ENCODE measurements around the gene VIT. TPM values are rescaled to one million over a fixed set of nuclear protein-coding genes. Genes with fewer than 3 reads are reported as not detected.
"Not testable (repeated sequence)": the region's sequence is repeated elsewhere in the genome, so short reads cannot be mapped to it uniquely, and the experiment has no call there.

VIT gene
- total RNA-seq, 1 donor from 2014 or later = not detected

GRCh38 chr2:36812196-36812595, 115.7 kb downstream of the VIT start:
- no peaks in the 10 kb centered on the region for H3K9me3 Mint-ChIP-seq
- no peak overlapping the region for H3K4me3 Mint-ChIP-seq
- intact Hi-C loops (cut with micrococcal nuclease) = no loop called here
- no peaks in the 10 kb centered on the region for H3K27me3 Mint-ChIP-seq (ENCODE audit: insufficient read depth)
- no peaks in the 10 kb centered on the region for H3K4me1 Mint-ChIP-seq (ENCODE audit: low read depth)
- H3K36me3 Mint-ChIP-seq (ENCODE audit: low read depth) = no peaks in the 10 kb centered on the region
- no peak for DNase-seq (ENCODE audit: low spot score)
- no peak overlapping the region for H3K27ac Mint-ChIP-seq

GRCh38 chr2:36818542-36818941, 122.0 kb downstream of the VIT start:
- intact Hi-C loops (cut with micrococcal nuclease) = no loop called here
- no peak for DNase-seq (ENCODE audit: low spot score)
- Mint-ChIP-seq H3K27ac (no peak overlapping the region), H3K36me3 (ENCODE audit: low read depth) (no peaks in the 10 kb centered on the region), H3K27me3 (ENCODE audit: insufficient read depth) (peaks cover 2% of the 10 kb centered on the region), H3K4me1 (ENCODE audit: low read depth) (no peaks in the 10 kb centered on the region), H3K9me3 (no peaks in the 10 kb centered on the region), H3K4me3 (no peak overlapping the region)

GRCh38 chr2:36819095-36819711, 122.7 kb downstream of the VIT start:
- H3K36me3 Mint-ChIP-seq (ENCODE audit: low read depth) = no peaks in the 10 kb centered on the region
- intact Hi-C loops (cut with micrococcal nuclease) = no loop called here
- no peaks in the 10 kb centered on the region for H3K4me1 Mint-ChIP-seq (ENCODE audit: low read depth)
- no peak overlapping the region for H3K4me3 Mint-ChIP-seq
- H3K27ac Mint-ChIP-seq = no peak overlapping the region
- H3K27me3 Mint-ChIP-seq (ENCODE audit: insufficient read depth) = peaks cover 2% of the 10 kb centered on the region
- DNase-seq (ENCODE audit: low spot score) = no peak
- H3K9me3 Mint-ChIP-seq = no peaks in the 10 kb centered on the region

- DNase-seq (ENCODE audit: low spot score) = no peak
- Mint-ChIP-seq H3K36me3 (ENCODE audit: low read depth) (no peaks in the 10 kb centered on the region), H3K27me3 (ENCODE audit: insufficient read depth) (peaks cover 2% of the 10 kb centered on the region), H3K4me3 (no peak overlapping the region), H3K27ac (no peak overlapping the region), H3K4me1 (ENCODE audit: low read depth) (no peaks in the 10 kb centered on the region), H3K9me3 (no peaks in the 10 kb centered on the region)
- intact Hi-C loops (cut with micrococcal nuclease) = no loop called here
Observed at GRCh38 chr2:36820942-36821605, 124.6 kb downstream of the VIT start.

GRCh38 chr2:36823862-36824261, 127.4 kb downstream of the VIT start:
- intact Hi-C loops (cut with micrococcal nuclease) = no loop called here
- DNase-seq (ENCODE audit: low spot score) = no peak
- Mint-ChIP-seq H3K4me3 (no peak overlapping the region), H3K27ac (no peak overlapping the region), H3K4me1 (ENCODE audit: low read depth) (no peaks in the 10 kb centered on the region), H3K36me3 (ENCODE audit: low read depth) (no peaks in the 10 kb centered on the region), H3K27me3 (ENCODE audit: insufficient read depth) (peaks cover 10% of the 10 kb centered on the region), H3K9me3 (no peaks in the 10 kb centered on the region)

- Mint-ChIP-seq H3K36me3 (ENCODE audit: low read depth) (no peaks in the 10 kb centered on the region), H3K27me3 (ENCODE audit: insufficient read depth) (peaks cover 10% of the 10 kb centered on the region), H3K4me3 (no peak overlapping the region), H3K4me1 (ENCODE audit: low read depth) (no peaks in the 10 kb centered on the region), H3K27ac (no peak overlapping the region), H3K9me3 (no peaks in the 10 kb centered on the region)
- intact Hi-C loops (cut with micrococcal nuclease) = no loop called here
- DNase-seq (ENCODE audit: low spot score) = no peak
Observed at GRCh38 chr2:36824273-36824672, 127.8 kb downstream of the VIT start.

- H3K4me1 Mint-ChIP-seq (ENCODE audit: low read depth); H3K36me3 Mint-ChIP-seq (ENCODE audit: low read depth); intact Hi-C loops (cut with micrococcal nuclease); H3K4me3 Mint-ChIP-seq; DNase-seq (ENCODE audit: low spot score); H3K27me3 Mint-ChIP-seq (ENCODE audit: insufficient read depth); H3K9me3 Mint-ChIP-seq; H3K27ac Mint-ChIP-seq: not testable (repeated sequence)
Observed at GRCh38 chr2:36824683-36825082, 128.2 kb downstream of the VIT start.

- no peak overlapping the region for H3K4me3 Mint-ChIP-seq
- no peak for DNase-seq (ENCODE audit: low spot score)
- H3K9me3 Mint-ChIP-seq = no peaks in the 10 kb centered on the region
- H3K36me3 Mint-ChIP-seq (ENCODE audit: low read depth) = no peaks in the 10 kb centered on the region
- H3K27me3 Mint-ChIP-seq (ENCODE audit: insufficient read depth) = peaks cover 9% of the 10 kb centered on the region
- H3K4me1 Mint-ChIP-seq (ENCODE audit: low read depth) = peaks cover 10% of the 10 kb centered on the region
- no peak overlapping the region for H3K27ac Mint-ChIP-seq
- intact Hi-C loops (cut with micrococcal nuclease) = no loop called here
Observed at GRCh38 chr2:36831185-36831584, 134.7 kb downstream of the VIT start.

- peaks cover 2% of the 10 kb centered on the region for H3K27me3 Mint-ChIP-seq (ENCODE audit: insufficient read depth)
- DNase-seq (ENCODE audit: low spot score) = no peak
- H3K4me1 Mint-ChIP-seq (ENCODE audit: low read depth) = peaks cover 10% of the 10 kb centered on the region
- no peak overlapping the region for H3K4me3 Mint-ChIP-seq
- H3K27ac Mint-ChIP-seq = no peak overlapping the region
- intact Hi-C loops (cut with micrococcal nuclease) = no loop called here
- H3K36me3 Mint-ChIP-seq (ENCODE audit: low read depth) = no peaks in the 10 kb centered on the region
- no peaks in the 10 kb centered on the region for H3K9me3 Mint-ChIP-seq
Observed at GRCh38 chr2:36834203-36834602, 137.7 kb downstream of the VIT start.

GRCh38 chr2:36834731-36835524, 138.4 kb downstream of the VIT start:
- no peak overlapping the region for H3K4me3 Mint-ChIP-seq
- H3K27me3 Mint-ChIP-seq (ENCODE audit: insufficient read depth) = peaks cover 2% of the 10 kb centered on the region
- H3K36me3 Mint-ChIP-seq (ENCODE audit: low read depth) = no peaks in the 10 kb centered on the region
- peaks cover 10% of the 10 kb centered on the region for H3K4me1 Mint-ChIP-seq (ENCODE audit: low read depth)
- no peaks in the 10 kb centered on the region for H3K9me3 Mint-ChIP-seq
- intact Hi-C loops (cut with micrococcal nuclease) = no loop called here
- no peak overlapping the region for H3K27ac Mint-ChIP-seq
- DNase-seq (ENCODE audit: low spot score) = no peak

GRCh38 chr2:36839976-36840617, 143.6 kb downstream of the VIT start:
- DNase-seq (ENCODE audit: low spot score) = no peak
- H3K27ac Mint-ChIP-seq = no peak overlapping the region
- H3K36me3 Mint-ChIP-seq (ENCODE audit: low read depth) = peaks cover 6% of the 10 kb centered on the region
- no peaks in the 10 kb centered on the region for H3K9me3 Mint-ChIP-seq
- intact Hi-C loops (cut with micrococcal nuclease) = no loop called here
- no peak overlapping the region for H3K4me3 Mint-ChIP-seq
- H3K27me3 Mint-ChIP-seq (ENCODE audit: insufficient read depth) = no peaks in the 10 kb centered on the region
- peaks cover 6% of the 10 kb centered on the region for H3K4me1 Mint-ChIP-seq (ENCODE audit: low read depth)

- Mint-ChIP-seq H3K9me3 (no peaks in the 10 kb centered on the region), H3K27ac (no peak overlapping the region), H3K4me3 (no peak overlapping the region), H3K4me1 (ENCODE audit: low read depth) (no peaks in the 10 kb centered on the region), H3K36me3 (ENCODE audit: low read depth) (peaks cover 11% of the 10 kb centered on the region), H3K27me3 (ENCODE audit: insufficient read depth) (no peaks in the 10 kb centered on the region)
- no peak for DNase-seq (ENCODE audit: low spot score)
- intact Hi-C loops (cut with micrococcal nuclease) = no loop called here
Observed at GRCh38 chr2:36843838-36844237, 147.3 kb downstream of the VIT start.

GRCh38 chr2:36849265-36849664, 152.8 kb downstream of the VIT start:
- Mint-ChIP-seq H3K9me3 (no peaks in the 10 kb centered on the region), H3K36me3 (ENCODE audit: low read depth) (peaks cover 18% of the 10 kb centered on the region), H3K27me3 (ENCODE audit: insufficient read depth) (no peaks in the 10 kb centered on the region), H3K27ac (no peak overlapping the region), H3K4me3 (no peak overlapping the region), H3K4me1 (ENCODE audit: low read depth) (no peaks in the 10 kb centered on the region)
- intact Hi-C loops (cut with micrococcal nuclease) = no loop called here
- DNase-seq (ENCODE audit: low spot score) = no peak

Measured in activated T-helper 1 cell treated with anti-CD3 and anti-CD28 coated beads, Interleukin-12 subunit alpha, Interleukin-12 subunit beta, Interleukin-2, Interleukin-4 antibody, amounts not matched to agents 30 ng/mL and 10 ng/mL and 1 ng/mL, durations not matched to agents 14 hours and 24 hours and 36 hours (primary cell).